Measurements from ENCODE around the gene ABLIM1.

The ABLIM1 gene

GRCh38 chr10:114444819-114445218, 213.3 kb downstream of the ABLIM1 start:
- Histone ChIP-seq H3K4me3 (ENCODE audit: low read depth, low read length) (no peak overlapping the region), H3K27me3 (ENCODE audit: control insufficient read depth, insufficient read depth, low read length) (no peaks in the 10 kb centered on the region), H3K9me3 (ENCODE audit: control insufficient read depth, insufficient read depth, low read depth, low read length) (no peaks in the 10 kb centered on the region), H3K36me3 (ENCODE audit: control insufficient read depth, insufficient read depth, low read length) (peaks cover 28% of the 10 kb centered on the region), H3K4me1 (ENCODE audit: control insufficient read depth, insufficient read depth, low read length) (0 out of 2 replicates have a peak, but pooled peaks cover 4% of the 10 kb centered on the region), H3K27ac (ENCODE audit: low read depth, low read length) (no peak overlapping the region), H3K9ac (ENCODE audit: low read length) (no peak overlapping the region)

GRCh38 chr10:114442091-114442630, 215.9 kb downstream of the ABLIM1 start:
- Histone ChIP-seq H3K9me3 (ENCODE audit: control insufficient read depth, insufficient read depth, low read depth, low read length) (no peaks in the 10 kb centered on the region), H3K36me3 (ENCODE audit: control insufficient read depth, insufficient read depth, low read length) (peaks cover 42% of the 10 kb centered on the region), H3K9ac (ENCODE audit: low read length) (peak overlapping the region; percentile 75), H3K4me3 (ENCODE audit: low read depth, low read length) (no peak overlapping the region), H3K27me3 (ENCODE audit: control insufficient read depth, insufficient read depth, low read length) (no peaks in the 10 kb centered on the region), H3K27ac (ENCODE audit: low read depth, low read length) (no peak overlapping the region), H3K4me1 (ENCODE audit: control insufficient read depth, insufficient read depth, low read length) (no peaks in the 10 kb centered on the region)

GRCh38 chr10:114441107-114441506, 217.0 kb downstream of the ABLIM1 start:
- Histone ChIP-seq H3K4me1 (ENCODE audit: control insufficient read depth, insufficient read depth, low read length) (no peaks in the 10 kb centered on the region), H3K9me3 (ENCODE audit: control insufficient read depth, insufficient read depth, low read depth, low read length) (no peaks in the 10 kb centered on the region), H3K27me3 (ENCODE audit: control insufficient read depth, insufficient read depth, low read length) (no peaks in the 10 kb centered on the region), H3K27ac (ENCODE audit: low read depth, low read length) (no peak overlapping the region), H3K9ac (ENCODE audit: low read length) (no peak overlapping the region), H3K36me3 (ENCODE audit: control insufficient read depth, insufficient read depth, low read length) (peaks cover 45% of the 10 kb centered on the region), H3K4me3 (ENCODE audit: low read depth, low read length) (no peak overlapping the region)

GRCh38 chr10:114437473-114438292, 220.4 kb downstream of the ABLIM1 start:
- Histone ChIP-seq H3K4me3 (ENCODE audit: low read depth, low read length) (no peak overlapping the region), H3K27me3 (ENCODE audit: control insufficient read depth, insufficient read depth, low read length) (no peaks in the 10 kb centered on the region), H3K27ac (ENCODE audit: low read depth, low read length) (no peak overlapping the region), H3K9me3 (ENCODE audit: control insufficient read depth, insufficient read depth, low read depth, low read length) (no peaks in the 10 kb centered on the region), H3K9ac (ENCODE audit: low read length) (no peak overlapping the region), H3K36me3 (ENCODE audit: control insufficient read depth, insufficient read depth, low read length) (peaks cover 49% of the 10 kb centered on the region), H3K4me1 (ENCODE audit: control insufficient read depth, insufficient read depth, low read length) (no peaks in the 10 kb centered on the region)

GRCh38 chr10:114436941-114437340, 221.1 kb downstream of the ABLIM1 start:
- no peaks in the 10 kb centered on the region for H3K4me1 ChIP-seq (ENCODE audit: control insufficient read depth, insufficient read depth, low read length)
- H3K4me3 ChIP-seq (ENCODE audit: low read depth, low read length): no peak overlapping the region
- H3K9ac ChIP-seq (ENCODE audit: low read length): no peak overlapping the region
- no peaks in the 10 kb centered on the region for H3K27me3 ChIP-seq (ENCODE audit: control insufficient read depth, insufficient read depth, low read length)
- H3K36me3 ChIP-seq (ENCODE audit: control insufficient read depth, insufficient read depth, low read length): peaks cover 45% of the 10 kb centered on the region
- H3K9me3 ChIP-seq (ENCODE audit: control insufficient read depth, insufficient read depth, low read depth, low read length): no peaks in the 10 kb centered on the region
- no peak overlapping the region for H3K27ac ChIP-seq (ENCODE audit: low read depth, low read length)

GRCh38 chr10:114432566-114433093, 225.4 kb downstream of the ABLIM1 start:
- Histone ChIP-seq H3K9ac (ENCODE audit: low read length) (no peak overlapping the region), H3K27ac (ENCODE audit: low read depth, low read length) (no peak overlapping the region), H3K4me3 (ENCODE audit: low read depth, low read length) (no peak overlapping the region), H3K27me3 (ENCODE audit: control insufficient read depth, insufficient read depth, low read length) (no peaks in the 10 kb centered on the region), H3K36me3 (ENCODE audit: control insufficient read depth, insufficient read depth, low read length) (peaks cover 13% of the 10 kb centered on the region), H3K4me1 (ENCODE audit: control insufficient read depth, insufficient read depth, low read length) (peaks cover 2% of the 10 kb centered on the region; the same call in 1 of the 2 replicates), H3K9me3 (ENCODE audit: control insufficient read depth, insufficient read depth, low read depth, low read length) (no peaks in the 10 kb centered on the region)

- H3K9ac ChIP-seq (ENCODE audit: low read length): no peak overlapping the region
- H3K36me3 ChIP-seq (ENCODE audit: control insufficient read depth, insufficient read depth, low read length): peaks cover 13% of the 10 kb centered on the region
- H3K4me3 ChIP-seq (ENCODE audit: low read depth, low read length): no peak overlapping the region
- H3K27ac ChIP-seq (ENCODE audit: low read depth, low read length): no peak overlapping the region
- H3K9me3 ChIP-seq (ENCODE audit: control insufficient read depth, insufficient read depth, low read depth, low read length): no peaks in the 10 kb centered on the region
- no peaks in the 10 kb centered on the region for H3K27me3 ChIP-seq (ENCODE audit: control insufficient read depth, insufficient read depth, low read length)
- peaks cover 10% of the 10 kb centered on the region; the same call in 1 of the 2 replicates for H3K4me1 ChIP-seq (ENCODE audit: control insufficient read depth, insufficient read depth, low read length)
Observed at GRCh38 chr10:114431414-114432135, 226.5 kb downstream of the ABLIM1 start.

GRCh38 chr10:114430688-114431413, 227.2 kb downstream of the ABLIM1 start:
- Histone ChIP-seq H3K27me3 (ENCODE audit: control insufficient read depth, insufficient read depth, low read length) (no peaks in the 10 kb centered on the region), H3K4me3 (ENCODE audit: low read depth, low read length) (no peak overlapping the region), H3K4me1 (ENCODE audit: control insufficient read depth, insufficient read depth, low read length) (peaks cover 10% of the 10 kb centered on the region; the same call in 1 of the 2 replicates), H3K9ac (ENCODE audit: low read length) (no peak overlapping the region), H3K9me3 (ENCODE audit: control insufficient read depth, insufficient read depth, low read depth, low read length) (no peaks in the 10 kb centered on the region), H3K27ac (ENCODE audit: low read depth, low read length) (no peak overlapping the region), H3K36me3 (ENCODE audit: control insufficient read depth, insufficient read depth, low read length) (peaks cover 8% of the 10 kb centered on the region)

GRCh38 chr10:114429581-114430335, 228.3 kb downstream of the ABLIM1 start:
- no peak overlapping the region for H3K9ac ChIP-seq (ENCODE audit: low read length)
- no peaks in the 10 kb centered on the region for H3K27me3 ChIP-seq (ENCODE audit: control insufficient read depth, insufficient read depth, low read length)
- no peak overlapping the region for H3K4me3 ChIP-seq (ENCODE audit: low read depth, low read length)
- peaks cover 10% of the 10 kb centered on the region; the same call in 1 of the 2 replicates for H3K4me1 ChIP-seq (ENCODE audit: control insufficient read depth, insufficient read depth, low read length)
- no peaks in the 10 kb centered on the region for H3K9me3 ChIP-seq (ENCODE audit: control insufficient read depth, insufficient read depth, low read depth, low read length)
- no peak overlapping the region for H3K27ac ChIP-seq (ENCODE audit: low read depth, low read length)
- peaks cover 4% of the 10 kb centered on the region for H3K36me3 ChIP-seq (ENCODE audit: control insufficient read depth, insufficient read depth, low read length)
